ENCODE results near the gene KLF11. TPM values are rescaled to one million over a fixed set of nuclear protein-coding genes. Genes with fewer than 3 reads are reported as not detected.

KLF11 gene
- total RNA-seq, 2 experiments from 2014 or later = 26.7 to 29.6 TPM

- intact Hi-C loops (cut with DNase I, micrococcal nuclease) = loop anchor here in 1 of 2 experiments (10.0 kb wide), 5 partner anchors 405 to 1035 kb away; partner anchors contain the start of genes ADAM17, CPSF3, IAH1 and ITGB1BP1
Observed at GRCh38 chr2:10039658-10040410, 3.5 kb upstream of the KLF11 start.

GRCh38 chr2:10041711-10042110 lies 1.6 kb upstream of the KLF11 start:
- ATAC-seq (ENCODE audit: poor library complexity) (no peak), DNase-seq (peak in 2 of 14 experiments; percentile 16 to 36)
- intact Hi-C loops (cut with DNase I, micrococcal nuclease) = loop anchor here in 1 of 2 experiments (2.0 to 10.0 kb wide), 6 partner anchors 89 to 1037 kb away; partner anchors contain the start of genes ADAM17, CPSF3, IAH1 and ITGB1BP1
- Histone ChIP-seq H3K27me3 (ENCODE audit: control insufficient read depth in 1 of 2, insufficient read depth in 2 of 2, low read length in 2 of 2) (no peaks in the 10 kb centered on the region), H3K4me3 (ENCODE audit: low read length) (no peak overlapping the region), H3K27ac (ENCODE audit: low read depth in 1 of 2, low read length in 2 of 2) (no peak overlapping the region), H3K4me1 (ENCODE audit: insufficient read depth, low read length) (peaks cover 26% of the 10 kb centered on the region), H3K9me3 (ENCODE audit: control insufficient read depth in 1 of 2, insufficient read depth in 1 of 2, low read length in 2 of 2) (no peaks in the 10 kb centered on the region), H3K36me3 (ENCODE audit: insufficient read depth, low read length) (no peaks in the 10 kb centered on the region)
- Mint-ChIP-seq H3K4me1 (ENCODE audit: low read depth) (peaks cover 26% of the 10 kb centered on the region), H3K4me3 (peak overlapping the region; percentile 95), H3K36me3 (ENCODE audit: low read depth) (peaks cover 12% of the 10 kb centered on the region), H3K27me3 (no peaks in the 10 kb centered on the region), H3K9me3 (no peaks in the 10 kb centered on the region), H3K27ac (peak overlapping the region; percentile 96)
- CTCF ChIA-PET = interaction anchor here (1.1 to 9.4 kb wide), 2 partner anchors 58 to 241 kb away, joined by 3 to 107 read pairs; no protein-coding TSS in a partner anchor
- POLR2A ChIA-PET = interaction anchor here (0.6 to 4.5 kb wide), 6 partner anchors 57 to 568 kb away, joined by 3 to 30 read pairs (median 4); partner anchors contain the start of genes ADAM17, IAH1 and ODC1
- TF ChIP-seq, protein P1, sequence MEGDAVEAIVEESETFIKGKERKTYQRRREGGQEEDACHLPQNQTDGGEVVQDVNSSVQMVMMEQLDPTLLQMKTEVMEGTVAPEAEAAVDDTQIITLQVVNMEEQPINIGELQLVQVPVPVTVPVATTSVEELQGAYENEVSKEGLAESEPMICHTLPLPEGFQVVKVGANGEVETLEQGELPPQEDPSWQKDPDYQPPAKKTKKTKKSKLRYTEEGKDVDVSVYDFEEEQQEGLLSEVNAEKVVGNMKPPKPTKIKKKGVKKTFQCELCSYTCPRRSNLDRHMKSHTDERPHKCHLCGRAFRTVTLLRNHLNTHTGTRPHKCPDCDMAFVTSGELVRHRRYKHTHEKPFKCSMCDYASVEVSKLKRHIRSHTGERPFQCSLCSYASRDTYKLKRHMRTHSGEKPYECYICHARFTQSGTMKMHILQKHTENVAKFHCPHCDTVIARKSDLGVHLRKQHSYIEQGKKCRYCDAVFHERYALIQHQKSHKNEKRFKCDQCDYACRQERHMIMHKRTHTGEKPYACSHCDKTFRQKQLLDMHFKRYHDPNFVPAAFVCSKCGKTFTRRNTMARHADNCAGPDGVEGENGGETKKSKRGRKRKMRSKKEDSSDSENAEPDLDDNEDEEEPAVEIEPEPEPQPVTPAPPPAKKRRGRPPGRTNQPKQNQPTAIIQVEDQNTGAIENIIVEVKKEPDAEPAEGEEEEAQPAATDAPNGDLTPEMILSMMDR (IDR thresholded peaks at IDR 0.05) = no peak

More at GRCh38 chr2:10039658-10040410, 3.5 kb upstream of the KLF11 start:
- ATAC-seq (ENCODE audit: poor library complexity) = no peak
- CTCF ChIA-PET = interaction anchor here (1.5 kb wide), 1 partner anchor 56 kb away, joined by 6 read pairs; no protein-coding TSS in a partner anchor
- Mint-ChIP-seq H3K27me3 (no peaks in the 10 kb centered on the region), H3K4me3 (no peak overlapping the region), H3K4me1 (ENCODE audit: low read depth) (peaks cover 15% of the 10 kb centered on the region), H3K9me3 (no peaks in the 10 kb centered on the region), H3K27ac (no peak overlapping the region), H3K36me3 (ENCODE audit: low read depth) (peaks cover 7% of the 10 kb centered on the region)
- DNase-seq = no peak
- Histone ChIP-seq H3K4me3 (ENCODE audit: low read length) (no peak overlapping the region), H3K9me3 (ENCODE audit: control insufficient read depth in 1 of 2, insufficient read depth in 1 of 2, low read length in 2 of 2) (no peaks in the 10 kb centered on the region), H3K36me3 (ENCODE audit: insufficient read depth, low read length) (no peaks in the 10 kb centered on the region), H3K27ac (ENCODE audit: low read depth in 1 of 2, low read length in 2 of 2) (no peak overlapping the region), H3K27me3 (ENCODE audit: control insufficient read depth in 1 of 2, insufficient read depth in 2 of 2, low read length in 2 of 2) (no peaks in the 10 kb centered on the region), H3K4me1 (ENCODE audit: insufficient read depth, low read length) (peaks cover 33% of the 10 kb centered on the region)
- TF ChIP-seq, protein P1 (IDR thresholded peaks at IDR 0.05) = no peak
- POLR2A ChIA-PET = no interaction called here

DNA sequence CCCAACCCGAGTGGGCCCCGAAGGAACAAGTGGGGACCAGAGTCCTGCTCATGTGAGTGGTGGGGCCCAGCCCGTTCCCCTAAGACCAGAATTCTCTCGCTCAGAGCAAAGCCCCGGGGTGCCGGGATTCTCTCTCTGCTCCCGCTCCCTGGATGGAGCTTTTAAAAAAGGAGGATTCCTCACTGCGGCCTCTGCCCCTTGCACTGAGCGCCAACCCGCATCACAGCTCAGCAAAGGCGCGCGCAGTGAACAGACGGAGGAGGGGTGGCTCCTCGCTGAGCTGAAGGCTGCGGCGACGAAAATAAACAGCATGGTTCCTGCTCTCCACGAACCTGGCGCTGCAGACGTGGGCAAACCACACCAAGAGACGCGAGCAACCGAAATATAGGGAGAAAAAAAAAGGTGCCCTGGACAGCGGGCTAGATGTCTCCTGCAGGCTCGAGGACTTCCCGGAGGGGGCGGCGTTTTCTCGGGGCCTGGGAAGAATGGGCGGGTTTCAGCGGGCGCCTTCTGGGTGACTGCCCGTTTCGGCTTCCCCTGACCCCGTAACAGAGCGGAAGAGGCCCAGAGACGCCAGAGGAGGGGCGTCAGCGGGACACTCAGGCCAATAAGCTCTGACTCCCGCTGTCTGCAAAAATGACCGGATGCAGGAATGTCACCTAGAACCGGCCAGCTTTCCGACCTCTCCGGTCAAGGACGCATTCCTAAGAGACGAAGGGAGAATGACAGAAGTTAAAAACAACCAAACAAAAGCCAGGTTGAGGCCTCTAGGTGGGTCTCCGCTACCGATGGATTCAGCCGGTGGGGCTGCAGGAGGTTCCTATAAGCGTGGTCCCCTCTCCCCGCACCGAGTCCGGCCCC lies 819 bp upstream of the KLF11 start:
- ATAC-seq (ENCODE audit: poor library complexity) = peak; percentile 27

More for the DNA sequence above, 819 bp upstream of the KLF11 start:
- peaks cover 18% of the 10 kb centered on the region for H3K36me3 Mint-ChIP-seq (ENCODE audit: low read depth)
- Histone ChIP-seq H3K36me3 (ENCODE audit: insufficient read depth, low read length) (no peaks in the 10 kb centered on the region), H3K27ac (ENCODE audit: low read depth in 1 of 2, low read length in 2 of 2) (peak overlapping the region in 1 of 2 donors; percentile 41), H3K4me3 (ENCODE audit: low read length) (peak overlapping the region; percentile 62), H3K4me1 (ENCODE audit: insufficient read depth, low read length) (peaks cover 26% of the 10 kb centered on the region), H3K27me3 (ENCODE audit: control insufficient read depth in 1 of 2, insufficient read depth in 2 of 2, low read length in 2 of 2) (no peaks in the 10 kb centered on the region), H3K9me3 (ENCODE audit: control insufficient read depth in 1 of 2, insufficient read depth in 1 of 2, low read length in 2 of 2) (no peaks in the 10 kb centered on the region)
- TF ChIP-seq, protein P1 (IDR thresholded peaks at IDR 0.05) = no peak
- no peaks in the 10 kb centered on the region for H3K27me3 Mint-ChIP-seq
- peak overlapping the region; percentile 96 for H3K27ac Mint-ChIP-seq
- H3K4me3 Mint-ChIP-seq = peak overlapping the region; percentile 95
- intact Hi-C loops (cut with DNase I, micrococcal nuclease) = loop anchor here in 1 of 2 experiments (2.0 to 10.0 kb wide), 6 partner anchors 90 to 1038 kb away; partner anchors contain the start of genes ADAM17, CPSF3, IAH1 and ITGB1BP1
- H3K4me1 Mint-ChIP-seq (ENCODE audit: low read depth) = peaks cover 31% of the 10 kb centered on the region
- H3K9me3 Mint-ChIP-seq = no peaks in the 10 kb centered on the region
- CTCF ChIA-PET = interaction anchor here (1.1 to 9.4 kb wide), 2 partner anchors 58 to 242 kb away, joined by 3 to 107 read pairs; no protein-coding TSS in a partner anchor
- POLR2A ChIA-PET = interaction anchor here (0.6 to 4.5 kb wide), 10 partner anchors 13 to 569 kb away, joined by 3 to 30 read pairs (median 8); partner anchors contain the start of genes ADAM17, IAH1, ODC1 and TAF1B
- peak in 13 of 14 experiments; percentile 14 to 70 (median 36) for DNase-seq

Measured in CD4-positive, alpha-beta T cell (primary cell).